Forelimb muscle (tissue), 1 donor: ENCODE measurements around the gene USB1. TPM values are rescaled to one million over a fixed set of nuclear protein-coding genes. Genes with fewer than 3 reads are reported as not detected.

Experiments
- DNase-seq: peaks from one replicate; pipeline ENCODE4 v3.0.0-alpha.2; 2013; ENCODE audit warnings: low read depth
- polyA plus RNA-seq: library from polyadenylated mRNA; unstranded; fragments of 120-200 nt; gene quantifications from one replicate; pipeline ENCODE4 v1.2.1, GENCODE V29; 2013; ENCODE audit not compliant: insufficient read length

USB1 gene
- polyA plus RNA-seq, 1 donor, result 13.8 TPM

- no peak for DNase-seq
Measured at GRCh38 chr16:58018803-58019202, 17.6 kb downstream of the USB1 start.

GRCh38 chr16:58019866-58020538 lies 18.8 kb downstream of the USB1 start:
- no peak for DNase-seq

- DNase-seq, result no peak
Measured at GRCh38 chr16:58020628-58021521, 19.7 kb downstream of the USB1 start.

- no peak for DNase-seq
Measured at GRCh38 chr16:58021661-58022551, 20.7 kb downstream of the USB1 start.

- no peak for DNase-seq
Measured at GRCh38 chr16:58022601-58023371, 21.6 kb downstream of the USB1 start.

GRCh38 chr16:58024486-58025350 lies 23.5 kb downstream of the USB1 start:
- DNase-seq, result no peak

GRCh38 chr16:58025351-58026138 lies 24.3 kb downstream of the USB1 start, which contains the start of gene MMP15:
TSS of gene MMP15 (plus strand) at chr16:58025754. CDS start at chr16:58026351, 597 bp downstream.
- DNase-seq, result no peak

GRCh38 chr16:58026139-58026704 lies 25.0 kb downstream of the USB1 start:
- DNase-seq, result no peak

GRCh38 chr16:58026705-58027160 lies 25.5 kb downstream of the USB1 start:
- DNase-seq, result no peak

- no peak for DNase-seq
Measured at GRCh38 chr16:58027161-58027915, 26.1 kb downstream of the USB1 start.

- DNase-seq, result no peak
Measured at GRCh38 chr16:58027916-58028455, 26.8 kb downstream of the USB1 start.

GRCh38 chr16:58028541-58029070 lies 27.4 kb downstream of the USB1 start:
- no peak for DNase-seq

GRCh38 chr16:58029410-58029809 lies 28.2 kb downstream of the USB1 start:
- DNase-seq, result no peak

- DNase-seq, result no peak
Measured at GRCh38 chr16:58030136-58030840, 29.1 kb downstream of the USB1 start.

- no peak for DNase-seq
Measured at GRCh38 chr16:58031016-58031800, 30.0 kb downstream of the USB1 start.

- DNase-seq, result no peak
Measured at GRCh38 chr16:58032710-58033293, 31.6 kb downstream of the USB1 start.
